ENCODE results near the gene RAP1GAP2.

DNA sequence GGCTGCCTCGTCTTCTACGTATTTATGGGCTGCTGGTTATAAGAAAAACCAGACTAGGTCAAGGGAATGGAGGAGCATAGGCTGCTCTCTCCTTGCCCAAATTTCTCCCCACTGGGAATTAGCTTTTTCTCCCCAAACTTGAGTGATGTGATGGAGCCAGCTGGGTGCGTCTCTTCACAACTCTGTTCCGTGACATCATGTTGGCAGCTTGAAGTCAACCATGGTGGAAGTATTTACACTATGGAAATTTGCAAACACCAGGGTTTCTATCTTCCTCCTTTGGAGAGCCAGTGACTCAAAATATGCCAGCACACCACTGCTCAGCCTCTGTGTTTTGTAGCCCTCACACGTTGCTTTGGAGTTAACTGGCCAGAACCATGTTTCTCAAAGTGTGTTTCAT lies 189.1 kb downstream of the RAP1GAP2 start:
- no peak for TF ChIP-seq POLR2A (IDR thresholded peaks at IDR 0.05)
- TF ChIP-seq CTCF (IDR thresholded peaks at IDR 0.05), result no peak

Data from uterus (tissue), 2 donors.